Osteocyte (in vitro differentiated cells): ENCODE results near the gene GALNS. TPM values are rescaled to one million over a fixed set of nuclear protein-coding genes. Genes with fewer than 3 reads are reported as not detected.

Source experiments
- DNase-seq: peaks from one replicate; pipeline ENCODE4 v3.0.0; 2021; ENCODE audit warnings: mixed read lengths; ENCODE audit not compliant: unreplicated experiment; ENCODE audit errors: extremely low spot score
- H3K27ac Mint-ChIP-seq: one replicate; pipeline ENCODE4 v1.8.0; 2021; ENCODE audit warnings: mild to moderate bottlenecking, mixed read lengths; ENCODE audit not compliant: unreplicated experiment
- H3K27me3 Mint-ChIP-seq: one replicate; pipeline ENCODE4 v1.8.0; 2021; ENCODE audit warnings: mixed read lengths; ENCODE audit not compliant: unreplicated experiment
- H3K36me3 Mint-ChIP-seq: one replicate; pipeline ENCODE4 v1.8.0; 2021; ENCODE audit warnings: mixed read lengths; ENCODE audit not compliant: unreplicated experiment
- H3K4me1 Mint-ChIP-seq: one replicate; pipeline ENCODE4 v1.8.0; 2021; ENCODE audit warnings: mixed read lengths; ENCODE audit not compliant: unreplicated experiment
- H3K4me3 Mint-ChIP-seq: one replicate; pipeline ENCODE4 v1.8.0; 2021; ENCODE audit warnings: mild to moderate bottlenecking, moderate library complexity, mixed read lengths; ENCODE audit not compliant: unreplicated experiment
- H3K9me3 Mint-ChIP-seq: one replicate; pipeline ENCODE4 v1.8.0; 2021; ENCODE audit warnings: mixed read lengths; ENCODE audit not compliant: unreplicated experiment
- CTCF ChIP-seq: fragments of 200-600 bp; sonication (generic); IDR thresholded peaks from 2 replicates; pipeline ENCODE4 v1.5.0; 2021; ENCODE audit warnings: antibody characterized with exemption, mild to moderate bottlenecking, moderate library complexity
- total RNA-seq: library from RNA; stranded (reverse); gene quantifications from 2 replicates; pipeline ENCODE4 v1.2.1, GENCODE V29; 2021

GALNS gene
- total RNA-seq, 1 donor from 2014 or later = 47.0 TPM

- Mint-ChIP-seq H3K36me3 (no peaks in the 10 kb centered on the region), H3K9me3 (no peaks in the 10 kb centered on the region), H3K4me3 (no peak overlapping the region), H3K27ac (peak overlapping the region; percentile 56), H3K4me1 (peaks cover 86% of the 10 kb centered on the region), H3K27me3 (no peaks in the 10 kb centered on the region)
- DNase-seq = no peak
- no peak for TF ChIP-seq CTCF
These were observed 78.5 kb downstream of the GALNS start for GRCh38 chr16:88778271-88778525.

GRCh38 chr16:88777471-88778270 is 79.1 kb downstream of the GALNS start:
- peak overlapping the region; percentile 56 for H3K27ac Mint-ChIP-seq
- peaks cover 86% of the 10 kb centered on the region for H3K4me1 Mint-ChIP-seq
- no peak for DNase-seq
- no peaks in the 10 kb centered on the region for H3K36me3 Mint-ChIP-seq
- no peaks in the 10 kb centered on the region for H3K27me3 Mint-ChIP-seq
- no peaks in the 10 kb centered on the region for H3K9me3 Mint-ChIP-seq
- no peak overlapping the region for H3K4me3 Mint-ChIP-seq
- TF ChIP-seq CTCF = no peak

- H3K4me1 Mint-ChIP-seq = peaks cover 82% of the 10 kb centered on the region
- no peaks in the 10 kb centered on the region for H3K36me3 Mint-ChIP-seq
- no peak for DNase-seq
- no peaks in the 10 kb centered on the region for H3K27me3 Mint-ChIP-seq
- no peaks in the 10 kb centered on the region for H3K9me3 Mint-ChIP-seq
- no peak for TF ChIP-seq CTCF
- no peak overlapping the region for H3K4me3 Mint-ChIP-seq
- H3K27ac Mint-ChIP-seq = peak overlapping the region; percentile 66
These were observed 80.9 kb downstream of the GALNS start for GRCh38 chr16:88775825-88776224.

- H3K36me3 Mint-ChIP-seq = no peaks in the 10 kb centered on the region
These were observed 82.0 kb downstream of the GALNS start for GRCh38 chr16:88774544-88775393.

More at GRCh38 chr16:88774544-88775393, 82.0 kb downstream of the GALNS start:
- Mint-ChIP-seq H3K27me3 (no peaks in the 10 kb centered on the region), H3K9me3 (no peaks in the 10 kb centered on the region), H3K4me3 (no peak overlapping the region), H3K4me1 (peaks cover 81% of the 10 kb centered on the region), H3K27ac (peak overlapping the region; percentile 85)
- TF ChIP-seq CTCF = no peak
- no peak for DNase-seq
